ENCODE data around the gene EPB41L2. TPM values are rescaled to one million over a fixed set of nuclear protein-coding genes. Genes with fewer than 3 reads are reported as not detected.
"Not testable (repeated sequence)": the region's sequence is repeated elsewhere in the genome, so short reads cannot be mapped to it uniquely, and the experiment has no call there.

EPB41L2 gene
- total and polyA plus RNA-seq, 10 donors: 19.3 to 210 (median 123) TPM

GRCh38 chr6:131015025-131015591, 47.9 kb downstream of the EPB41L2 start:
- H3K9me3 ChIP-seq: no peaks in the 10 kb centered on the region
- peak overlapping the region in 6 of 8 donors; percentile 17 to 57 (median 35) for H3K27ac ChIP-seq
- 34 to 62% (median 41%) methylated on average over 4 of the region's 4 CpGs for WGBS, 5 donors
- H3K4me1 ChIP-seq: peaks cover 4 to 39% (median 29%) of the 10 kb centered on the region in 6 donors
- H3K27me3 ChIP-seq (replicated peaks in 1 of 7): no peaks in the 10 kb centered on the region
- DNase-seq: no peak
- H3K36me3 ChIP-seq: no peaks in the 10 kb centered on the region
- TF ChIP-seq CTCF (IDR thresholded peaks at IDR 0.05 in 8 of 11, conservative IDR thresholded peaks at IDR 0.05 in 3 of 11) (no peak), POLR2A (IDR thresholded peaks at IDR 0.05) (no peak), POLR2AphosphoS5 (IDR thresholded peaks at IDR 0.05) (no peak)
- H3K4me3 ChIP-seq: no peak overlapping the region
- intact Hi-C loops (cut with DNase I; ENCODE audit: low total_unique reads): no loop called here

- 44 to 73% (median 51%) methylated on average over 5 of the region's 5 CpGs for WGBS, 5 donors
- DNase-seq: no peak
- intact Hi-C loops (cut with DNase I; ENCODE audit: low total_unique reads): no loop called here
- Histone ChIP-seq H3K27ac (peak overlapping the region in 5 of 8 donors; percentile 31 to 62 (median 49)), H3K27me3 (replicated peaks in 1 of 7) (no peaks in the 10 kb centered on the region), H3K4me1 (peaks cover 4 to 39% (median 29%) of the 10 kb centered on the region in 6 donors), H3K4me3 (peak overlapping the region in 1 of 8 donors; percentile 10), H3K9me3 (peaks cover 0 to 2% (median 0%) of the 10 kb centered on the region in 8 donors), H3K36me3 (no peaks in the 10 kb centered on the region)
- TF ChIP-seq POLR2A (IDR thresholded peaks at IDR 0.05): no peak
- no peak for TF ChIP-seq POLR2AphosphoS5 (IDR thresholded peaks at IDR 0.05)
- TF ChIP-seq CTCF (IDR thresholded peaks at IDR 0.05 in 8 of 11, conservative IDR thresholded peaks at IDR 0.05 in 3 of 11): no peak
Observed at GRCh38 chr6:131014080-131014776, 48.8 kb downstream of the EPB41L2 start.

- H3K9me3 ChIP-seq: peaks cover 0 to 9% (median 5%) of the 10 kb centered on the region in 8 donors
- DNase-seq: no peak
- intact Hi-C loops (cut with DNase I; ENCODE audit: low total_unique reads): no loop called here
- peaks cover 0 to 2% (median 0%) of the 10 kb centered on the region in 6 donors for H3K36me3 ChIP-seq
- peak overlapping the region in 6 of 8 donors; percentile 20 to 62 (median 45) for H3K27ac ChIP-seq
- WGBS, 5 donors: 30 to 43% (median 31%) methylated on average over 2 of the region's 2 CpGs
- H3K27me3 ChIP-seq (replicated peaks in 1 of 7): no peaks in the 10 kb centered on the region
- TF ChIP-seq POLR2A (IDR thresholded peaks at IDR 0.05) (no peak), CTCF (IDR thresholded peaks at IDR 0.05 in 8 of 11, conservative IDR thresholded peaks at IDR 0.05 in 3 of 11) (no peak), POLR2AphosphoS5 (IDR thresholded peaks at IDR 0.05) (no peak)
- peak overlapping the region in 2 of 8 donors; percentile 10 to 43 for H3K4me3 ChIP-seq
- peaks cover 4 to 39% (median 29%) of the 10 kb centered on the region in 6 donors for H3K4me1 ChIP-seq
Observed at GRCh38 chr6:131013495-131013894, 49.5 kb downstream of the EPB41L2 start.

GRCh38 chr6:131009790-131010189, 53.3 kb downstream of the EPB41L2 start:
- H3K27ac ChIP-seq: no peak overlapping the region
- H3K27me3 ChIP-seq (replicated peaks in 1 of 7): no peaks in the 10 kb centered on the region
- H3K36me3 ChIP-seq: peaks cover 0 to 12% (median 0%) of the 10 kb centered on the region in 6 donors
- no peak for TF ChIP-seq CTCF (IDR thresholded peaks at IDR 0.05 in 8 of 11, conservative IDR thresholded peaks at IDR 0.05 in 3 of 11)
- no peak for TF ChIP-seq POLR2AphosphoS5 (IDR thresholded peaks at IDR 0.05)
- TF ChIP-seq POLR2A (IDR thresholded peaks at IDR 0.05): no peak
- no peak overlapping the region for H3K4me3 ChIP-seq
- H3K4me1 ChIP-seq: peaks cover 3 to 29% (median 21%) of the 10 kb centered on the region in 6 donors
- DNase-seq: no peak
- intact Hi-C loops (cut with DNase I; ENCODE audit: low total_unique reads): no loop called here
- H3K9me3 ChIP-seq: peaks cover 0 to 29% (median 23%) of the 10 kb centered on the region in 8 donors
- 95 to 98% (median 97%) methylated on average over 2 of the region's 2 CpGs for WGBS, 5 donors

- H3K4me1 ChIP-seq: peaks cover 0 to 29% (median 15%) of the 10 kb centered on the region in 6 donors
- intact Hi-C loops (cut with DNase I; ENCODE audit: low total_unique reads); H3K27me3 ChIP-seq (replicated peaks in 1 of 7); DNase-seq; H3K27ac ChIP-seq; H3K4me3 ChIP-seq: not testable (repeated sequence)
- WGBS, 5 donors: 84 to 97% (median 93%) methylated on average over 2 of the region's 2 CpGs
- H3K9me3 ChIP-seq: peaks cover 0 to 29% (median 23%) of the 10 kb centered on the region in 8 donors
- peaks cover 0 to 12% (median 0%) of the 10 kb centered on the region in 6 donors for H3K36me3 ChIP-seq
Observed at GRCh38 chr6:131008965-131009364, 54.1 kb downstream of the EPB41L2 start.

GRCh38 chr6:131007964-131008363, 55.1 kb downstream of the EPB41L2 start:
- intact Hi-C loops (cut with DNase I; ENCODE audit: low total_unique reads); DNase-seq; H3K4me3 ChIP-seq; H3K27me3 ChIP-seq (replicated peaks in 1 of 7); H3K27ac ChIP-seq: not testable (repeated sequence)
- Histone ChIP-seq H3K36me3 (peaks cover 0 to 12% (median 0%) of the 10 kb centered on the region in 6 donors), H3K9me3 (peaks cover 0 to 29% (median 23%) of the 10 kb centered on the region in 8 donors), H3K4me1 (peaks cover 0 to 23% (median 7%) of the 10 kb centered on the region in 6 donors)
- WGBS, 5 donors: 75 to 86% (median 77%) methylated on average over 5 of the region's 5 CpGs

All from spleen (tissue), 11 donors.